ENCODE results near the gene KRR1.

DNA sequence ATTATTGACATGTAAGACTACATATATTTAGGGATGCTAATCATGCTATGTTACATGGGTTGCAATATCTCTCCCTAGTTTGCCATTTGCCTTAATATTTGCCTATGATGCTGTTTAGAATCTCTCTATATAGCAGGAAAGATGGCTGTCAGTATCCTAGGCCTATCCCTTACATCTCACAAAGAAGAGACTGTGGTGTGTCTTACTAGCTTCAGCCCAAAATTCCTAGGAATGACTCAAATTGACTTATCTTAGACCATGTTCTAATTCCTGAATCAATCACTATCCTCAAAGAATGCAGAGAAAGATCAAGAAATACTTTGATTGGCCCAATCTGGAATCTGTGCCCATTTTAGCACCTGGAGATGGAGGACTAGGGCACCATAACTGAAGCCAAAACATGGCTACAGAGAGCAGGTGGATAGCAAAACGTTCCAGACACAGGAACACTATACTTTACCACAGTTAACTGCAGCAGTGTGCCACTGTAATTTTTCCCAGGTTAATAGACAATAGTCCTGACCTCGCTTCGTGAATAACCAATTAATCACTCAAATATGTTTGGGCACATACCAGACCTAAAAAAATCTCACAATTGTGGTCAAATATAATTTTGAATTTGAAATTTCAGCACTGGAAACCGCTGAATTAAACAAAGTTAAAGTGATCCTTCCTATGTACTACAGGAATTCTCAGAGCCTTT lies 63.6 kb downstream of the KRR1 start:
- TF ChIP-seq, protein P1, sequence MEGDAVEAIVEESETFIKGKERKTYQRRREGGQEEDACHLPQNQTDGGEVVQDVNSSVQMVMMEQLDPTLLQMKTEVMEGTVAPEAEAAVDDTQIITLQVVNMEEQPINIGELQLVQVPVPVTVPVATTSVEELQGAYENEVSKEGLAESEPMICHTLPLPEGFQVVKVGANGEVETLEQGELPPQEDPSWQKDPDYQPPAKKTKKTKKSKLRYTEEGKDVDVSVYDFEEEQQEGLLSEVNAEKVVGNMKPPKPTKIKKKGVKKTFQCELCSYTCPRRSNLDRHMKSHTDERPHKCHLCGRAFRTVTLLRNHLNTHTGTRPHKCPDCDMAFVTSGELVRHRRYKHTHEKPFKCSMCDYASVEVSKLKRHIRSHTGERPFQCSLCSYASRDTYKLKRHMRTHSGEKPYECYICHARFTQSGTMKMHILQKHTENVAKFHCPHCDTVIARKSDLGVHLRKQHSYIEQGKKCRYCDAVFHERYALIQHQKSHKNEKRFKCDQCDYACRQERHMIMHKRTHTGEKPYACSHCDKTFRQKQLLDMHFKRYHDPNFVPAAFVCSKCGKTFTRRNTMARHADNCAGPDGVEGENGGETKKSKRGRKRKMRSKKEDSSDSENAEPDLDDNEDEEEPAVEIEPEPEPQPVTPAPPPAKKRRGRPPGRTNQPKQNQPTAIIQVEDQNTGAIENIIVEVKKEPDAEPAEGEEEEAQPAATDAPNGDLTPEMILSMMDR (IDR thresholded peaks at IDR 0.05; ENCODE audit: insufficient read depth, low read depth, low read length): no peak
- no peak for TF ChIP-seq EZH2 (IDR thresholded peaks at IDR 0.05; ENCODE audit: insufficient read depth, low read length)
